CD14-positive monocyte (primary cell): Measurements from ENCODE around the gene PACRGL. TPM values are rescaled to one million over a fixed set of nuclear protein-coding genes. Genes with fewer than 3 reads are reported as not detected.

Experiments
- DNase-seq, 3 donors: peaks; one replicate each; pipeline ENCODE4 v3.0.0-alpha.2; 2011 to 2022
- H2AFZ ChIP-seq: 2 replicates; pipeline ENCODE4 v1.6.0; 2012; ENCODE audit warnings: mild to moderate bottlenecking, low read depth, low read length, inconsistent platforms; ENCODE audit not compliant: insufficient read depth, poor library complexity, severe bottlenecking
- H3K27ac ChIP-seq, 2 donors: 1 replicate in 1 of 2; 2 replicates in 1 of 2; pipeline ENCODE4 v1.5.1; 2012 to 2013; ENCODE audit warnings: low read length in 2 of 2, control low read depth in 1 of 2, inconsistent platforms in 1 of 2, low read depth in 1 of 2, mild to moderate bottlenecking in 1 of 2
- H3K27me3 ChIP-seq, 2 donors: one replicate each; pipeline versions ENCODE4 v1.6.0 to v1.6.1; 2011 to 2013; ENCODE audit warnings: low read length in 2 of 2; ENCODE audit not compliant: control insufficient read depth in 2 of 2, insufficient read depth in 2 of 2
- H3K36me3 ChIP-seq, 2 donors: replicated peaks in 1 of 2; 1 replicate in 1 of 2; 2 replicates in 1 of 2; pipeline versions ENCODE4 v1.5.1 to v1.6.1; 2012 to 2013; ENCODE audit warnings: low read length in 2 of 2, control low read depth in 1 of 2, inconsistent platforms in 1 of 2, mild to moderate bottlenecking in 1 of 2; ENCODE audit not compliant: insufficient read depth in 2 of 2, control insufficient read depth in 1 of 2
- H3K4me1 ChIP-seq, 2 donors: 1 replicate in 1 of 2; 2 replicates in 1 of 2; pipeline versions ENCODE4 v1.5.1 to v1.6.1; 2012 to 2013; ENCODE audit warnings: low read length in 2 of 2, control low read depth in 1 of 2, inconsistent platforms in 1 of 2, mild to moderate bottlenecking in 1 of 2, moderate library complexity in 1 of 2; ENCODE audit not compliant: insufficient read depth in 2 of 2, control insufficient read depth in 1 of 2
- H3K4me2 ChIP-seq: replicated peaks from 2 replicates; pipeline ENCODE3; 2012; ENCODE audit warnings: low read length, moderate library complexity, mild to moderate bottlenecking; ENCODE audit not compliant: poor library complexity, severe bottlenecking; ENCODE audit errors: extremely low read depth
- H3K4me3 ChIP-seq, 3 experiments: fragments of 200-600 bp in 1 of 3; sonication (generic) in 1 of 3; replicated peaks in 1 of 3; 1 replicate in 2 of 3; 2 replicates in 1 of 3; pipeline ENCODE4 v1.5.1; 2011 to 2013; ENCODE audit warnings: low read length in 3 of 3, mild to moderate bottlenecking in 3 of 3, control low read depth in 2 of 3, low read depth in 2 of 3, inconsistent platforms in 1 of 3, moderate library complexity in 1 of 3
- H3K79me2 ChIP-seq: 2 replicates; pipeline ENCODE4 v1.6.0; 2012; ENCODE audit warnings: mild to moderate bottlenecking, control low read depth, inconsistent platforms, low read length, moderate library complexity; ENCODE audit not compliant: insufficient read depth
- H3K9ac ChIP-seq: 2 replicates; pipeline ENCODE4 v1.6.0; 2017; ENCODE audit warnings: low read length, mild to moderate bottlenecking; ENCODE audit not compliant: insufficient read depth, poor library complexity, severe bottlenecking
- H3K9me3 ChIP-seq, 2 donors: replicated peaks in 1 of 2; 1 replicate in 1 of 2; 2 replicates in 1 of 2; pipeline versions ENCODE4 v1.5.1 to v1.6.1; 2012 to 2013; ENCODE audit warnings: low read length in 2 of 2, control low read depth in 1 of 2; ENCODE audit not compliant: control insufficient read depth in 1 of 2, insufficient read depth in 1 of 2
- H4K20me1 ChIP-seq: 2 replicates; pipeline ENCODE4 v1.6.0; 2012; ENCODE audit warnings: mild to moderate bottlenecking, low read length, control low read depth, moderate library complexity; ENCODE audit not compliant: insufficient read depth
- H3K27ac Mint-ChIP-seq, 7 donors: one replicate each; pipeline ENCODE4 v1.8.0; 2020; ENCODE audit warnings: mild to moderate bottlenecking in 7 of 7, mixed read lengths in 7 of 7, moderate library complexity in 6 of 7, inconsistent platforms in 2 of 7
- H3K27me3 Mint-ChIP-seq, 3 donors: one replicate each; pipeline ENCODE4 v1.8.0; 2021 to 2022; ENCODE audit warnings: low read depth in 3 of 3, mild to moderate bottlenecking in 3 of 3, mixed read lengths in 3 of 3, moderate library complexity in 3 of 3, inconsistent platforms in 1 of 3
- H3K36me3 Mint-ChIP-seq, 2 donors: one replicate each; pipeline ENCODE4 v1.8.0; 2020; ENCODE audit warnings: mixed read lengths in 2 of 2, inconsistent platforms in 1 of 2, mild to moderate bottlenecking in 1 of 2
- H3K4me1 Mint-ChIP-seq: one replicate; pipeline ENCODE4 v1.8.0; 2020; ENCODE audit warnings: mild to moderate bottlenecking, mixed read lengths
- H3K4me3 Mint-ChIP-seq, 2 donors: one replicate each; pipeline ENCODE4 v1.8.0; 2020; ENCODE audit warnings: mild to moderate bottlenecking in 2 of 2, mixed read lengths in 2 of 2, moderate library complexity in 1 of 2
- H3K9me3 Mint-ChIP-seq, 7 donors: one replicate each; pipeline ENCODE4 v1.8.0; 2020 to 2022; ENCODE audit warnings: mixed read lengths in 7 of 7, mild to moderate bottlenecking in 6 of 7, moderate library complexity in 6 of 7, inconsistent platforms in 2 of 7
- WGBS: methylation state at CpG from one replicate; pipeline ENCODE4 v1.1.5; 2013; ENCODE audit warnings: missing lambda C conversion rate; ENCODE audit not compliant: insufficient coverage; 5-methylcytosine and 5-hydroxymethylcytosine counted together
- intact Hi-C, 2 donors: fragments of 100-400 bp; cut with micrococcal nuclease; formaldehyde crosslinking; loops; one replicate each; pipeline versions ENCODE4 v1.15.0 to v1.15.1; 2023
- polyA plus RNA-seq, 3 donors: library from polyadenylated mRNA; depleted of rRNA in 1 of 3; unstranded in 2 of 3; stranded (reverse) in 1 of 3; fragments of 300-500 nt in 2 of 3; fragments of >200 nt in 1 of 3; fragmentation: Illumina TruSeq in 2 of 3; gene quantifications; 1 replicate in 2 of 3; 2 replicates in 1 of 3; pipeline ENCODE4 v1.2.3, GENCODE V29; 2012 to 2021
- TF ChIP-seq, protein P1 (sequence below): fragments of 200-600 bp; IDR thresholded peaks from one replicate; pipeline ENCODE4 v1.8.0; 2022; ENCODE audit warnings: antibody characterized with exemption, mild to moderate bottlenecking

The PACRGL gene
- polyA plus RNA-seq, 3 donors, result 6.1 to 7.9 (median 7.4) TPM

DNA sequence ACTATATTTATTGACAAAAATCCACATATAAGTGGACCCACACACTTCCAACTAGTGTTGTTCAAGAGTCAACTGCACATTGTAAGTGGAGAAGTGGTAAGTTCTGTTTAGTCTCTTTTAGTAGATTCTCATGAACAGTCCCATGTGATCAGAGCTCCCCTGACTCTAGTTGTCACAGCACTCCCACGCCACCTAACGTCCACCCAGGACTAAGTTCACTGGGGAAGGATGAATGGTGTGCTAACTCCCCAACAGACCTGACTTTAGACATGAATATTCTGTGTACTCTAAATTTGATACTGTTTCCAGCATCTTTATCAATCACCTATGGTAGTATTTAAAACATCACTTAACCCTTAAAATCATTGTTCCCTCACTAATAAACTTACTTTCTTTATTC lies 59.8 kb downstream of the PACRGL start:
- Mint-ChIP-seq H3K4me3 (no peak overlapping the region), H3K27me3 (peaks cover 0 to 1% (median 0%) of the 10 kb centered on the region in 3 donors), H3K9me3 (peaks cover 0 to 3% (median 0%) of the 10 kb centered on the region in 7 donors), H3K27ac (no peak overlapping the region), H3K4me1 (no peaks in the 10 kb centered on the region), H3K36me3 (no peaks in the 10 kb centered on the region)
- no peak overlapping the region for H3K9ac ChIP-seq
- no peak overlapping the region for H2AFZ ChIP-seq
- TF ChIP-seq, protein P1, sequence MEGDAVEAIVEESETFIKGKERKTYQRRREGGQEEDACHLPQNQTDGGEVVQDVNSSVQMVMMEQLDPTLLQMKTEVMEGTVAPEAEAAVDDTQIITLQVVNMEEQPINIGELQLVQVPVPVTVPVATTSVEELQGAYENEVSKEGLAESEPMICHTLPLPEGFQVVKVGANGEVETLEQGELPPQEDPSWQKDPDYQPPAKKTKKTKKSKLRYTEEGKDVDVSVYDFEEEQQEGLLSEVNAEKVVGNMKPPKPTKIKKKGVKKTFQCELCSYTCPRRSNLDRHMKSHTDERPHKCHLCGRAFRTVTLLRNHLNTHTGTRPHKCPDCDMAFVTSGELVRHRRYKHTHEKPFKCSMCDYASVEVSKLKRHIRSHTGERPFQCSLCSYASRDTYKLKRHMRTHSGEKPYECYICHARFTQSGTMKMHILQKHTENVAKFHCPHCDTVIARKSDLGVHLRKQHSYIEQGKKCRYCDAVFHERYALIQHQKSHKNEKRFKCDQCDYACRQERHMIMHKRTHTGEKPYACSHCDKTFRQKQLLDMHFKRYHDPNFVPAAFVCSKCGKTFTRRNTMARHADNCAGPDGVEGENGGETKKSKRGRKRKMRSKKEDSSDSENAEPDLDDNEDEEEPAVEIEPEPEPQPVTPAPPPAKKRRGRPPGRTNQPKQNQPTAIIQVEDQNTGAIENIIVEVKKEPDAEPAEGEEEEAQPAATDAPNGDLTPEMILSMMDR, result no peak
- H3K36me3 ChIP-seq, result no peaks in the 10 kb centered on the region
- no peak for DNase-seq
- H3K4me1 ChIP-seq, result no peaks in the 10 kb centered on the region
- H3K4me2 ChIP-seq, result no peak overlapping the region
- H3K27ac ChIP-seq, result no peak overlapping the region
- H3K9me3 ChIP-seq, result no peaks in the 10 kb centered on the region
- no peaks in the 10 kb centered on the region for H3K79me2 ChIP-seq
- H3K4me3 ChIP-seq, result no peak overlapping the region
- intact Hi-C loops, result no loop called here
- H4K20me1 ChIP-seq, result no peaks in the 10 kb centered on the region
- no CpG with 5 or more reads among the region's 2 CpGs for WGBS
- no peaks in the 10 kb centered on the region for H3K27me3 ChIP-seq

DNA sequence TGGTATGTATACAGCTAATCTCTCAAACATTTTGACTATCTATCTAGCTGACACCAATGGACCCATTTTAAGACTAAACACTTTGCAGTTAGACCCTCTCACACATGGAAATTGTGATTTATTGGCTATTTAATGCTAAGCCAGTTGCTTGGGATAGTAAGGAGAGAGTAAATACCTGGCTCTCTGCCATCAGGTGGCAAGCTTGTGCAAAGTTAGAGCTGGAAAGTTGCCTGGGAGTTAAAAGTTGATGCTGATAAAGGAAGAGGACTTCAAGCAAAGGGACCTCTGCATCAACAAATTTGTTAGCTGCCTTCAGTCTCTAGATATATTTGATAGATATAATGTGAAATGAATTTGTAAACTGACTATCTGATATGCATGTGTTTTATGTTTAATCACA lies 61.1 kb downstream of the PACRGL start:
- no peak overlapping the region for H3K27ac Mint-ChIP-seq
- H3K4me3 ChIP-seq, result no peak overlapping the region
- intact Hi-C loops, result no loop called here
- no peak for DNase-seq
- no peaks in the 10 kb centered on the region for H3K4me1 ChIP-seq
- no peaks in the 10 kb centered on the region for H3K9me3 ChIP-seq
- H3K27me3 Mint-ChIP-seq, result peaks cover 0 to 2% (median 1%) of the 10 kb centered on the region in 3 donors
- no peaks in the 10 kb centered on the region for H3K27me3 ChIP-seq
- H3K79me2 ChIP-seq, result no peaks in the 10 kb centered on the region
- no peak overlapping the region for H3K9ac ChIP-seq
- H3K9me3 Mint-ChIP-seq, result peaks cover 0 to 3% (median 0%) of the 10 kb centered on the region in 7 donors
- no peak overlapping the region for H2AFZ ChIP-seq
- no peaks in the 10 kb centered on the region for H3K36me3 ChIP-seq
- H4K20me1 ChIP-seq, result no peaks in the 10 kb centered on the region
- no peaks in the 10 kb centered on the region for H3K36me3 Mint-ChIP-seq
- no peak overlapping the region for H3K4me3 Mint-ChIP-seq
- no peaks in the 10 kb centered on the region for H3K4me1 Mint-ChIP-seq
- H3K4me2 ChIP-seq, result no peak overlapping the region
- TF ChIP-seq, protein P1, result no peak
- no peak overlapping the region for H3K27ac ChIP-seq
